Esophagus muscularis mucosa (tissue), 3 donors: Measurements from ENCODE around the gene GPC6.

Experiments
- EP300 ChIP-seq: sonication (generic); formaldehyde crosslinking; IDR thresholded peaks from one replicate; pipeline ENCODE4 v1.6.1; 2017; ENCODE audit warnings: antibody characterized with exemption
- POLR2AphosphoS5 ChIP-seq, 2 donors: sonication (generic); formaldehyde crosslinking; IDR thresholded peaks; one replicate each; pipeline ENCODE4 v1.6.1; 2017; ENCODE audit warnings: antibody characterized with exemption in 2 of 2

- TF ChIP-seq POLR2AphosphoS5 (IDR thresholded peaks at IDR 0.05) (no peak), EP300 (no peak)
Measured at GRCh38 chr13:93786846-93787489, 560.4 kb downstream of the GPC6 start.
